Esophagus mucosa (tissue), 1 donor: ENCODE measurements around the gene PLCH2. TPM values are rescaled to one million over a fixed set of nuclear protein-coding genes. Genes with fewer than 3 reads are reported as not detected.

ENCODE experiments used
- ATAC-seq: fragments of 200-7000 bp; cut with Tn5 transposase; one replicate; pipeline ENCODE4 v1.9.1; 2020
- total RNA-seq: library from RNA; stranded (reverse); gene quantifications from one replicate; pipeline ENCODE4 v1.2.4, GENCODE V29; 2023
- donor health status: DM: yes; HTN: yes; CAD: no.

Gene PLCH2
- total RNA-seq, 1 donor from 2014 or later, result 21.0 TPM

DNA sequence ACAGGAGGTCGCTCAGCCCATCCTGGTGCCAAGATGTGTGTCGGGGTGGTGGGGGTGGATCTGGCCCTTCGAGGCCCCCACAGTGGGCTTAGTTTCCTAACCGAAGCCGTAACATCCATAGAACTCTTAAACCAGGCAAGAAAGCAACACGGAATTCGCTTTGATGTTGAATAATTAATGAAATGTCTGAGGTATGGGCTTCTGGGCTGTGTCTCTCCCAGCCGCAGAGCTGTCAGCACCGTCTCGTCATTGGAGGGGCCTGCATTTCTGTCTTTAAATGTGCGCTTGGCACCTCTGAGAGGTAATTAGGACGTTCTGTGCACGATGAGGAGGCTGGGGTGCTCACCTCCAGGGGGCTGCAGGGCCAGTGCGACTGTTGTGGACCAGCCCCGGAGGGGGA is 13.3 kb upstream of the PLCH2 start:
- no peak for ATAC-seq

DNA sequence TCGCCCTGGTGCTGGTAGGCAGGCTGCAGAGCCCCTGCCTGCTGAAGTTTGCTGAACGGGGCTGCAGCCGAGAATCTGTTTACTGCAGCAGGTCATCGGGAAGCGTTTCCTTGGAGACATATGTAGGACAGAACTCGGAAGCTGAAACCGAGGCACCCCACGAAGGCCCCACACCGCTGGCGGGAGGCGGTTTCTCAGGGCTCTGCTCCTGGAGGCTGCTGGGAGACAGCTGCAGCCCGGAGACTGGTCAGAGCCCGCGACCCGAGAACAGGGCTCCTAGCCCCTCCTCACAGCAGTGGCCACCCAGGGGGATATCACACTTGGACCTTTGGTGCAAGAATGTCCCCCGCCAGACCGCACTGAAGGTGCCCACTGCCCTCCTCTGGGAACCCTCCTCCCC is 12.7 kb upstream of the PLCH2 start:
- ATAC-seq, result no peak

DNA sequence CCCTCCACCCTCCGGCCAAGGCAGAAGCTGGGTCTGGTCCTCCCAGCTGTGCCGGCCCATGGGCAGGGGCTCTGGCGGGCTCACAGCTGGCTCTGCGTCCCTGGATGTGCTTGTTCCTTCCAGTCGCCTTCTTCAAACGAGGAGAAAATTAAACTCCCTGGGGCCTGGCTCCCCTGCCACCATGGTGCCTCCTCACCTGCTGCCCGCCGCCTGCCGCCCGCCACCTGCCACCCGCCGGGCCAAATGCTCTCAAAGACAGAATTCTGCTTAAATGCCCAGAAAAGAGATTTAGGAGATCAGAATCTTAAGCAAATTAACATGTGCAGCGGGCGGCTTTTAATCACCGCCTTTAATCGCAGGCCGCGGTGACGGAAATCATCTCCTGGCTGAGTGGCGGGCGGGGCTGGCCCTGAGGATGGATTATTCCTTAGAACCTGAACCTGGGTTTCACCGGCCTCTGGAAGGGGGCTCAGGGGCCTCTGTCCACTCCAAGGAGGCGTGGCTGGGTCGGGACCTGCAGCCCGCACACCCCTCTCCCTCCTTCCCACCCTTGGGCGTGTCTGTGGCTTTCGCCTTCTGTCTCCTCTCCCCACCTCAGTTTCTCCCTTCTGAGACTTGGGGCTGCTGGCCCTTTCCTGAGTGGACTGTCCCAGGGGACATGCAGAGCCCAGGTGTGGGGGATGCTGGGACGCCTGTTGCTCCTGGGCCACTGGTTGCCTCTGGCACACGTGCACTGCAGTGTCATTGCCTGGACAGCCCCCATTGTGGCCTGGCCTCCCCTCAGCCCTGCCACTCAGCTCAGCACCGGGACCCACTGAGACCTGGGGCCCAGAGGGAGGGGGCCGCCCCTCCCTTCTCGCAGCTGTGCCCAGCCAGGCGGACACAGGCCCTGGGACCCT is 10.5 kb upstream of the PLCH2 start:
- ATAC-seq, result no peak

DNA sequence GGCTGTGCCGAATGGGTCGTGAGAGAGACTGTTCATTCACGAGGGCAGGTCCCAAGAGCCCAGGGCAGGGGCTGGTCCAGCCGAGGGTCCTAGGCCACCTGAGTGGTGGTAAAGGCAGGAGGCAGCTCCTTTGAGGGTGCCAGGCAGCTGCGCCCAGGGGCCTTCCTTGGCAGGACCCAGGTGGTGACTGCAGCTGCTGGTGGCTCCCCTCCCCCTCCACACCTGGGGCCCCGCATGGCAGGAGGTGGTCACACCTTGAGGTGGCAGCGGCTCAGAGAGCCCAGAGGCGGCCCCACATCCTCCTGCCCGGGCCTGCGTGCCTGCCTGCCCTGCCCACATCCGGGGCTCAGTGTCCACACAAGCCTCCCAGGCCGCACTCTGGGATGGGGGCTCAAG is 9.8 kb upstream of the PLCH2 start:
- no peak for ATAC-seq

DNA sequence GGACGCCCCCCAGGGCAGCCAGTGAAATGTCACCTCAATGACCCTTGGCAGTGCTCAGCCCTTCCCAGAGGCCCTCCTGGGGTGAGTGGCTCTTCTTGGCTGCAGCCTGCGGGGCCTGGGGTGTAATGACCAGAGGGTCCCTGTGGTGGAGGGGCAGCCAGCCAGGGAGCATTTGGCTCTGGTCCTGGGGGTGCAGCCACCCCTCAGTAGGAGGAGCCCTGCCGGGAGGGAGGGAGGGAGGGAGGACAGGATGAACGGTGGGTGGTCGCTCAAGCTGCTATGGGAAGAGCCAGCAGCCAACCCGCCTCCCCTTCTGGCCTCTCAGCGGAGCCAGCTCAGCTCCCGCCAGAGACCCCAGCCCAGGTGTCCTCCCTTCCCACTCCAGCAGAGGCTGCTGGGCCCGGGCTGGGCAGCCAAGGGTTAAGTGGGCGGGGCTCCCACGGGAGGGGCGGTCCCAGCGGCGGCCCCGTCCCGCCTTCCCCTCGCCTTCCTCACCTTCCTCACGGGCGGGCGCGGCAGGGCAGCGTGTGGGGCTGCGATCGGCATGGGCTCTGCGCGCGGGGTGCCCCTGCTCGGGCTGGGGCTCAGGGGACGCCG is 9.0 kb upstream of the PLCH2 start:
- ATAC-seq, result no peak

DNA sequence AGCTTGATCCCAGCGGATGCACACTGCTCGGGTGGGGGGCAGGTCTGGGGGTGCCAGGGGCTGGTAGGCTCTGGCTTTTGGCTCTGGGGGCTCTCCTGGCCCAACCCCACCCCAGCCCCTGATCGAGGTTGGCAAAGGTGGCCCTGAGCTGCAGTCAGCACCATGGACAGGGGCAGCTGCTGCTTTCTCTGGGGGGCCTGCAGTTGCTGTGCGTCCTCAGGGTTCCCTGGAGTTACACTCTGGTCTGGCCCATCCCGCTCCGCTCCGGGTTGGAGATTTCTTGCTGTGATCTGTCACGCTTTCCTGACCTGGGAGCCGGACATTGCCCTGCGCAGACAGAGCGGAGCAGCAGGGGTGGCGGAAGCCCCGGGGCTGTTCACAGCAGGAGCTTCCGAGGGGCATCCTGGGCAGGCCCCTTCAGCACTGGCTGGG is 8.0 kb upstream of the PLCH2 start:
- no peak for ATAC-seq

DNA sequence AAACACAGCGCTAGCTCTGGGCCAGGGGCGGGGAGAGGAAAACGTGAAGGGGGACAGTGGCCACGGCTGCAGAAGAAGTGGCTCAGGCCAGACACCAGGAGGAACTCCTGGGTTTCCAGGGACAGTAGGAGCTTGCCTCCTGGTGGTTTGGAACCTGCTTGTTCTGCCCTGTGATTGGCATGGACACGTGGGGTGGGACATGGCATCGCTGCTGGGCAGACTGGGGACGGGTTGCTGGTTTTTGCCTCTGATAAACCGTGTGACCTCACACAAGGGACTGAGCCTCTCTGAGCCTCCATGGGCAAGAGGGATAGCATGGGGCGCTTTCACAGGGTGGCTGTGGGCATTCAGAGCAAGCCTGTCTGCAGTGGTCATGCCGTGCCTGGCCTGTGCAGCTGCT is 7.5 kb upstream of the PLCH2 start:
- ATAC-seq, result no peak

DNA sequence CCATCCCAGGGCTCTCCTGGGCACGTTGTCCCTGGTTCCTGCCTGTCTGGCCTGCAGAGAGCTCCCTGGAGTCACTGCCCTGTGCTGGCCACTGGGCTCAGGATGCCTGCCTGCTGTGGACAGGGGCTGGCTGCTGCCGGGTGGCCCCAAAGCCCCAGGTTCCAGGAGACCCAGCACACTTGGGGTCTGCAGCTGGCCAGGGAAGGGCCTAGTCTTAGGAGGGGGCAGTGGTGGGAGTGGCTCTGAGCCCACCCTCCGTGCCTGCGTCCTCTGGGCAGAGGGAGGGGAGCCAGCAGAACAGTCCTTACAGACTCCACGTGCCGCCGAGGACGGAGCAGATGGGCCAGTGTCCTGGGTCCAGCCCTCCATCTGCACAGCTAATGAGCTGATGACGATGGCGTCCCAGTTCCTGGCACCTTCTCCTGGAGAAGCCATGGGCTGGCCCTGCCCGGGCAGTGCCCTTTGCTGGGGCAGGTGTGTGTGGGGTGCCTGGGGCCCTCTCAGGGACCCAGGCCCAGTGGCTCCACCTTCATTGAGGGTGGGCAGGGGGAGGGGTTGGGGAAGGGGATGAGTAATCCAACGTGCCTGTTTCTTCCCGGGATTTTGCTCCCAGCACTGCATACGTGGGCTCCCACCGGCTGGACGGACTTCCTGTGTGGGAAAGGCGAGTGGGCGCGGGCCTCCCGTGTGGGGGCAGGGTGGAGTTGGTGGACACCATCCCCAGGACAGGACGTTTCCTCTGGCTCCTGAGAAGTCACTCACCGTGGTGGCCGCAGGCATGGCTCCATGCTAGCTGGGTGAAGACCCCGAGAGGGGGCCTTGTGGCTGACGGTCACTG is 6.8 kb upstream of the PLCH2 start:
- ATAC-seq, result no peak

DNA sequence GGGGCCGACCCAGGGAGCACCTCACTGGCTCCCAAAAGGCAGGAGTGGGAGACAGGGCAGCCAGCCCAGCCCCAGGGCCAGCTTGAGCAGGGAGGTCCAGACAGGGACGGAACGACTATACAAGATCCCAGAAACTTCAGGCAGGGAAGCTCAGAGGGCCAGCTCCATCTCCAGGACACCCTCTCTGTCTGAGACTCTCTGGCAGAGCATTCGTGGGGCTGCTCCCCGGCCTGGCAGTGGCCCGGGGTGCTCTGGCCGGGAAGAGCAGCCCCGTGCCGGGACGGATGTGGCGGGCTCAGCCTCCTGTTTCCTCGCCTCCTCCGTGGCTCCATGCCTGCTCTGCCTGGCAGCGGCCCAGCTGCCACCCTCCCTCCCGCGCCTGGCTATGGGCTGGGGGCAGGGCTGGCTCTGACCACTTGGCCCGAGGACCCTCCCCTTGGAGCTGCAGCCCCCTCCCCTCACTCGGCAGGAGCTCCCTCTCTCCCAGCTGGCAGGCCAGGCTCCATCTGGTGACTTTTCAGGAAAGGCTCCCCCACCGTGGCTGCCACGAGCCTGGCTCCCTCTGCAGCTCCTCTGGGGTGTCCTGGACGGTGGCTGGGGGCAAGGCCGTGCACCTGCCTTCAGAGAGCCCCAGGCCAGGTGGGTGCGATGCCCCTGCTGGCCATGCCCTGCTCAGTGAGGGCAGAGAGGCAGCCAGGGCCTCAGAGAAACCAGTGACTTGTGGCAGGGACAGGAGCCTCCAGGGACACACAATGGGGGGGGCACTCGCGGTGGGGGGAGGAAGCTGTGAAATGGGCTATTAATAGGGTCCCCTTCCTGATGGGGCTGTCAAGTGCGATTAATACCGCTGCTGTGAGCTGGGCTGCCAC is 5.6 kb upstream of the PLCH2 start:
- no peak for ATAC-seq

DNA sequence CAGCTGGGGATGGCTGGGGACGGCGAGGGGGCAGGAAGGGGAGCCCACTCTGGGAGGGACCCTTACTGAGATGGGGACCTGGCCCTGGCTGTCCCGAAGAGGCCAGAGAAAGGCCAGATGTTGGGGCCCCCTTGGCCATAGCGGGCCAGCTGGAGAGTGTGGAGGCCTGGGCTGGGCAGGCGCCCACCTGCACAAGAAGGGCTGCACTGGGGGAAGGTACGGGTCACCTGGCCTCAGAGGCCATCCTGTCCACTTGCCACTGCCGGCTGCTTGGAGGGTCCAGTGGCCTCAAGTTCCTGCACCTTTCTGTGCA is 5.0 kb upstream of the PLCH2 start:
- ATAC-seq, result no peak

DNA sequence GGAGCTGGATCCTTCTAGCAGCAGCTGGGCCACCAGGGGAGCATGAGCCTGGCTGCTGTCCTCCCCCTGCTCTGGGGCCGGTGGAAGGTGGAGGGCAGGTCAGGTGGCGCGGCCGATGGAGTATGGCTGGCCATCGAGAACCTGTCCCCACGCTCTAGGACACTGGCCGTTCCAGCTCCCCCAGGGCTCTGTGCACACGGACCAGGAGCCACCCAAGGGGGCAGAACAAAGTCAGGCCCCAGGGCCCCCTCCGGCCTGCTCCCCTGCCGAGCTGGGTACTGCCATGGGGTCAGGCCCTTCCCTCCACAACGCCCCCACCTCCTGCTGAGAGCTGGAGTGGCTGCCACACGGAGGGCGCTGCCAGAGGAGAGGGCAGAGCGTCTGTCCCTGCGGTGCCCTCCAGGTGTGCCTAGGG is 4.5 kb upstream of the PLCH2 start:
- ATAC-seq, result no peak

DNA sequence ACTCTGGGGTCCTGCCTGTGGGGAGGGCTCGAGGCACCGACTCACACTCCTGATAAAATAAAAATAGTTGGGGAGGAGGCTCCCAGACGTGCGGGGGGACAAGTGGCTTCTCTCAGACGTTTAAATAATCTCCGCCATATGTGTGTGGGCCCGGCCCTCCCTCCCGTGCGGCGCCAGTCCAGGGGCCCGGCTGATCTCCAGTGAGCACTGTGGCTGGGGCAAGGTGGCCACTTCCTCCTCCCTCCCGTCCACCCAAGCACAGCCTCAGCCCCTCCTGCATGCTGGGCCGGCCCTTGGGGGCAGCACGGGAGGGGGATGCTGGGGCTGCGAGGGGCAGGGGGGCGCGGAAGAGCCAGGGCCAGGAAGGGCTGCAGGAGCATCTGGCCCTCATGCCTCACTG is 4.0 kb upstream of the PLCH2 start:
- ATAC-seq, result no peak

DNA sequence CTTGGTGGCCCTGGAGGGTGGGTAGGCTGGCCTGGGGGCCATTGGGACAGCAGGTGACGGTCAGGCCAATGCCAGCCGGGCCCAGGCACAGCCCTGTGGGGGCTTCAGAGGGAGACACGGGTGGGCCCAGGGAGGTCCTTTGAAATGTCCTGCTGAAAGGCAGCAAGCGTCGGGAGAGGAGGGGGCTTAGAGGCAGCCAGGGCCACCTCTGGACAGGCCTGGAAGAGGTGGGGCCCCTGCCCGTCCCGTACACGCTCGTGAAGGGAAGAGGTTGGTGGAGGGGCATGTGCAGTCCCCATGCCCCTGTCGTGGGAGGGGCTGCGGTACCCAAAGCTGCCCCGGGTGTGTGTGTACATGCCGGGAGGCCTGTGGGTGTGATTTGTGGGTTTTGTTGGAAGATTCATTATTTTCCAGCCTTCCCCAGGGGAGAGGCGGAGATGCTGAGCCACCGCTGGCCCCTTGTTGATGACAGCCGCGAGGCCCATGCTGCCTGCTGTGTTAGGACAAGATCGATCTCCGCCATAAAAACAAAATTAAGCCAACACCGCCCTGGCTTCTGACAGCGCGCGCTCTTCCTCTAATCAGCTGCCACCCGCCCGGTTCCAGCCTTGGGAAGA is 3.4 kb upstream of the PLCH2 start:
- ATAC-seq, result no peak

DNA sequence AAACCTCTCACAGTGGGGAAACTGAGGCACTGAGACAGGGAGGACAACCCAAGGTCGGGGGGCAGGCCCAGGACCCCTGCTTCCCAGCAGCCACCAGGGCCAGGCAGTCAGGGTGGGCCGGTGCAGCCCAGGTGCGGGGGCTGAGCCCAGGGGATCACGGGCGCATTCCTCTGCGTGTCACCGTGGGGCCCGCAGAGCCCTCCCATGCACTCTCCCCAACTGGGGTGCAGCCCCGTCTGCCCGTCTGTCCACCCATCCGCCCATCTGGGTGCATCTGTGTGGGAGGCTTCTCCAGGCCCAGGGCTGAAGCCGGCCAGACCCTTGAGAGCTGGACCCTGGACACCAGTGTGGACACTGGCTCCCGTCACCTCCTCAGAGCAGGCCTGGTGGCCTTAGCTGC is 2.9 kb upstream of the PLCH2 start:
- ATAC-seq, result no peak

DNA sequence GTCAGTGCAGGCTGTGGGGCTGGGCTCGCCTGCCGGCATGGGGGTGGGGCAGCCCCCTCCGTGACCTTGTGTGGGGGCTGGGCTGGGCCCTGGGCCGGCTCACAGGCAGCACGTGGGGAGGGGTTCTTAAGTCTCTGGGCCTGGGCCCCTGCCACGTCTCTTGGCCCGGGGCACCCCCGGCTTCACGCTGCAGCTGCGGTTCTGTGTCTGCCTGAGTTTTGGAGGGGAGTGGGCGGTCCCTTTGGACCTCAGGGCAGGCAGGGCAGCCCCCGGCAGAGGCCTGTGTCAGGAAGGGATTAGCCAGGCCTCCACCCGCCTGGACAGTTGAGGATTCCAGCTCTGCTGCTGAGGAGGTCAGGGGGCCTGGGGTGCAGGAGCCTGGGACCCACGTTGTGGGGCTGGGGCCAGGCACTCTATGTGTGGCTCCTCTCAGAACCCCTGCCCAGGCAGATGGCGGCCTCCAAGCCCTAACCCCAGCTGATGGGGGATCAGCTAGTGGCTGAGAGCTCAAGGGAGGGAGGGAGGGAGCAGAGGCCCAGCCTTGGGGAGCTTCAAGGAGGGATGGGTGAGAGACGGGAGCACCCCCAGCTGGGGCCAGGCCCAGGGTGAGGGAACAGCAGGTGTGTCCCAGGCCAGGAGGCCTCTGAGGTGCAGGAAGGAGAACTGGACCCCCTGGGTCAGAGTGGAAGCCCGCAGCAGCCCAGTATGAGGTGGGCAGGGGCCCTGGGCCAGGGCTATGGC is 1.8 kb upstream of the PLCH2 start:
- no peak for ATAC-seq

DNA sequence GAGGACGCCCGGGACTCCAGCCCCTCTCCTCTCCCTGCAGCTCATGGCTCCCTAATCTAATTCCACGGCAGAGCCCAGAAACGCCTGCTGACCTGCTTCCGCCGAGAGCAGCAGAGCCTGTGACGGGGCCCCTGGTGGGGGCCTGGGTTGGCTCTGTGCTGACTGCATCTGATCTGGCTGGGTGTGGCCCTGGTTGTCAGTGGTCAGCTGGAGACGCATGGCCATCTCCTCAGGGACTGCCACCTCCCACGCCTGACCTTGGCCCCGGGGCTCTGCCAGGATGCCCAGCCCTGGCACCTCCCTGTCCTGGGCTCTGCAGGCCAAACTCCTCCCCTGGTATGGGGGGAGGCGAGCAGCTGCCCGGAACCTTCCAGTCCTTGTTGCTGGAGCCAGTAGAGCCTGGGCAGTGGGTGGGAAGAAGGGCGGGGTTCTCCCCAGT is 1.1 kb upstream of the PLCH2 start:
- no peak for ATAC-seq

DNA sequence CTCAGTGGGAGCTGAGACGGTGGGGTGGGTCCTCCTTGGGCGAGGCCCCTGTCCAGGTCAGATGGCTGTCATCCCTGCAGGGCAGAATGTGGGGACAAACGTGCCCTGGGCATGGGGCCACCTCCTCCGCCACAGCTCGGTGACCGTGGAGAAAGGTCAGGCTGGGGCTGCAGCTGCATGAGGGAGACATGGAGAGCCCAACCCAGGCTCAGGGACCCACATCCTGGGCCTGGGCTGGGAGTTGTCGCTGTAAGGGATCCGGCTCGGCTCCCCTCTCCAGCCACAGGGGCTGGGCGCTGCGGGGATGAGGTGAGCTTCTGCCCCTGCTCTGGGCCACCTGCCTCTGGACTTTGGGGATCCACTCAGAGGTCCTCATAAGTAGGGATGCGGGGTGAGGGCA is 518 bp upstream of the PLCH2 start:
- ATAC-seq, result no peak

DNA sequence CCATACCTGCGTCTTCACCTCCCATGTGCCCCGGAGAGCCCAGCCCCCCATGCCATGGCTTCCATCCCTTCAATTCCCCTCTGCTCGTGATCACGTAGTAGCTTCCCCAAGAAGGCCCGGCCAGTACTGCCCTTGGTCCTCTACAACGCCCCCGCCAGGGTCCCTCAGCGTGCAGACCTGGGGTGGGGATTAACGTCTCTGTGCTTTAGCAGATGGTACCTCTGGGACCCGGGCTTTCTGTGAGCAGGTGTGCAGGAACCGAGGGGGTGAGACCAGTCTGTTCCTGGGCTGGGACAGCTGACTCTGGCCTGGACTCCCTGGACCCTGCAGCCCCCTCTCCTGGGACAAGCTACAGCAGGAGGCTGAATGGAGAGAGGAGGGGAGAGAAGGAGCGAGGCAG is 1.2 kb downstream of the PLCH2 start:
- no peak for ATAC-seq

DNA sequence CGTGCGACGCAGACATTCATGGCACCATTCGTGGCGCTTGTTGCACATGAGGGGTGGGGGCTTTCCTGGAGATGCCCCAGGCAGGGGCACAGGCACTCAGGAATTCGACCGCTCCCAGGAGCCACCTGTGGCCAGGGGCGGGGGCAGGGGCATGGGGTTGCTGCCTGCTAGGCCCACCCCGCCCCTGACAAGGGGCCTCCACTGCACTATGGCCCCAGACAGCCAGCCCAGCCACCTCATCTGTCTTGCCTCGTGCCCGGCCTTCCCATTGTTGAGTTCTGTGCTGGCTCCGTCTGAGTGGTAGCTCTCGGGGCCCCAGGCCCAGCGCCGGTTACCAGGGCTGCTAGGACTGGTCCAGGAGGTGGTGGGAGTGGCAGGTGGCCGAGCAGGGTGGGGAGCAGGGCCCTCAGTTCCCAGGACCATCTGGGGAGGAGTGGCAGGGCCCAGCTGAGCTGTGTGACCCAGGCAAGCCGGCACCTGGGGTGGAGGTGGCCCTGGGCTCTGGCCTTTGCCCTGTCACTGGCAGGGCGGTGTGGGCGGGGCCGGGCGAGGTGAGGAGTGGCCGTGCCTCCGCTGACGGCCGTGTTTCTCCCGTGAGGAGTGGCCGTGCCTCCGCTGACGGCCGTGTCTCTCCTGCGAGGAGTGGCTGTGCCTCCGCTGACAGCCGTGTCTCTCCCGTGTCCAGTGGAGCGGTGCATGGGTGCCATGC is 1.9 kb downstream of the PLCH2 start:
- ATAC-seq, result no peak

DNA sequence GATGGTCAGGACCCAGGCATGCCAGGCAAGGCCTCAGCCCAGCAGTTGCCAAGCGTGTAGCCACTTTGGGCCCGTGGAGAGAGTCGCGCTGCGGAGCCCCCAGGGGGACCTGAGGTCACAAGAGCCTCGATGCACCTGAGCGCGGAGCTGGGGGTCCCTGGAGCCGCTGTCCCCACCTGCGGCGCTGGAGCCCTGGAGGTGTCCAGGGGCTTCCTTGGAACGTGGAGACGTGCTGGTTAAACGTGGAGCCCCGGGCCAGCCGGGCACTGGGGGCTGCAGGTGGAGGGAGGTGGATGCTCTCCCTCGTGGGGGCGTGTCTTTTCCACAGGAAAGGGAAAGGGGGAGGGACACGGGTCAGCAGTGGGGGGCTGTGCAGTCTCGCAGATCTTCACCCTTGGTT is 3.1 kb downstream of the PLCH2 start:
- no peak for ATAC-seq

DNA sequence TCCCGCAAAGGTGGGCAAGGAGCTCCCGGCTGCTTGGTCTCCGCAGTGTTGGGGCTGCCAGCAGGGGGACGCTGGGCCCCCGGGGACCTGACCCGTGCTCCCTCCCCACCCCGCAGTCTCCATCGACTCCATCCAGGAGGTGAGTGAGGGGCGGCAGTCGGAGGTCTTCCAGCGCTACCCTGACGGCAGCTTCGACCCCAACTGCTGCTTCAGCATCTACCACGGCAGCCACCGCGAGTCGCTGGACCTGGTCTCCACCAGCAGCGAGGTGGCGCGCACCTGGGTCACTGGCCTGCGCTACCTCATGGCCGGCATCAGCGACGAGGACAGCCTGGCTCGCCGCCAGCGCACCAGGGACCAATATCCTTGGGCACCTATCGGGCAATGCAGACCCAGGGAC is 3.5 kb downstream of the PLCH2 start:
- no peak for ATAC-seq
